Spinal cord (tissue), 10 donors: ENCODE results near the gene COPS7A. TPM values are rescaled to one million over a fixed set of nuclear protein-coding genes. Genes with fewer than 3 reads are reported as not detected.
A peak's percentile ranks its signal among the peaks of the same experiment; 100 is the strongest.

Experiments used
- DNase-seq, 6 donors: peaks; one replicate each; pipeline versions ENCODE4 v3.0.0 to v3.0.0-alpha.2; 2013 to 2015; ENCODE audit warnings: low spot score in 6 of 6, low read depth in 4 of 6
- H3K27ac ChIP-seq: one replicate; pipeline ENCODE4 v1.5.1; 2013; ENCODE audit warnings: low read depth, low read length, control low read depth
- H3K27me3 ChIP-seq: one replicate; pipeline ENCODE4 v1.6.1; 2013; ENCODE audit warnings: low read length; ENCODE audit not compliant: control insufficient read depth, insufficient read depth
- H3K36me3 ChIP-seq: one replicate; pipeline ENCODE4 v1.6.1; 2013; ENCODE audit warnings: low read length; ENCODE audit not compliant: control insufficient read depth, insufficient read depth
- H3K4me1 ChIP-seq: one replicate; pipeline ENCODE4 v1.6.1; 2013; ENCODE audit warnings: low read length; ENCODE audit not compliant: control insufficient read depth, insufficient read depth
- H3K4me3 ChIP-seq: one replicate; pipeline ENCODE4 v1.5.1; 2013; ENCODE audit warnings: low read depth, low read length, control low read depth
- H3K9me3 ChIP-seq: one replicate; pipeline ENCODE4 v1.6.1; 2013; ENCODE audit warnings: low read length; ENCODE audit not compliant: control insufficient read depth, insufficient read depth
- WGBS: methylation state at CpG from one replicate; pipeline ENCODE4 v1.1.5; 2013; ENCODE audit warnings: missing lambda C conversion rate; ENCODE audit not compliant: insufficient coverage; 5-methylcytosine and 5-hydroxymethylcytosine counted together
- polyA plus RNA-seq, 2 donors: library from polyadenylated mRNA; unstranded; fragments of 120-200 nt; gene quantifications; one replicate each; pipeline ENCODE4 v1.2.1, GENCODE V29; 2013; ENCODE audit not compliant: insufficient read length in 2 of 2
- total RNA-seq, 2 donors: library from RNA; depleted of rRNA in 1 of 2; stranded (reverse); fragments of 120-200 nt in 1 of 2; fragments of >200 nt in 1 of 2; gene quantifications; one replicate each; pipeline versions ENCODE4 v1.2.3 to v1.2.4, GENCODE V29; 2013 to 2014
- donor health status: healthy.

COPS7A gene
- total and polyA plus RNA-seq, 4 donors, result 43.4 to 98.0 (median 81.9) TPM

GRCh38 chr12:6772726-6773589, 49.1 kb downstream of the COPS7A start:
- WGBS, result 61% methylated on average over 15 of the region's 21 CpGs
- Histone ChIP-seq H3K27ac (no peak overlapping the region), H3K36me3 (peaks cover 62% of the 10 kb centered on the region), H3K4me1 (peaks cover 44% of the 10 kb centered on the region), H3K27me3 (no peaks in the 10 kb centered on the region), H3K4me3 (no peak overlapping the region), H3K9me3 (no peaks in the 10 kb centered on the region)
- DNase-seq, result no peak

- 16% methylated on average over 36 of the region's 60 CpGs for WGBS
- peaks cover 44% of the 10 kb centered on the region for H3K4me1 ChIP-seq
- no peak overlapping the region for H3K27ac ChIP-seq
These were observed 49.9 kb downstream of the COPS7A start for GRCh38 chr12:6773590-6774351.

GRCh38 chr12:6774499-6775062, 50.7 kb downstream of the COPS7A start:
- Histone ChIP-seq H3K27ac (no peak overlapping the region), H3K4me1 (peaks cover 44% of the 10 kb centered on the region), H3K36me3 (peaks cover 54% of the 10 kb centered on the region), H3K4me3 (no peak overlapping the region), H3K9me3 (no peaks in the 10 kb centered on the region), H3K27me3 (no peaks in the 10 kb centered on the region)
- no peak for DNase-seq
- 93% methylated on average over 14 of the region's 15 CpGs for WGBS

More at GRCh38 chr12:6773590-6774351, 49.9 kb downstream of the COPS7A start:
- Histone ChIP-seq H3K27me3 (no peaks in the 10 kb centered on the region), H3K4me3 (no peak overlapping the region), H3K36me3 (peaks cover 62% of the 10 kb centered on the region), H3K9me3 (no peaks in the 10 kb centered on the region)
- no peak for DNase-seq

GRCh38 chr12:6775185-6776174, 51.6 kb downstream of the COPS7A start:
- peaks cover 41% of the 10 kb centered on the region for H3K4me1 ChIP-seq
- H3K27ac ChIP-seq, result no peak overlapping the region
- H3K36me3 ChIP-seq, result peaks cover 45% of the 10 kb centered on the region
- no peak for DNase-seq
- 83% methylated on average over 8 of the region's 16 CpGs for WGBS
- no peaks in the 10 kb centered on the region for H3K27me3 ChIP-seq
- no peak overlapping the region for H3K4me3 ChIP-seq
- H3K9me3 ChIP-seq, result no peaks in the 10 kb centered on the region

- WGBS, result 94% methylated on average over 5 of the region's 5 CpGs
- DNase-seq, result no peak
- Histone ChIP-seq H3K4me1 (peaks cover 37% of the 10 kb centered on the region), H3K36me3 (peaks cover 28% of the 10 kb centered on the region), H3K4me3 (no peak overlapping the region), H3K27ac (no peak overlapping the region), H3K9me3 (no peaks in the 10 kb centered on the region), H3K27me3 (no peaks in the 10 kb centered on the region)
These were observed 53.5 kb downstream of the COPS7A start for GRCh38 chr12:6777386-6777785.

- H3K27me3 ChIP-seq, result no peaks in the 10 kb centered on the region
- H3K36me3 ChIP-seq, result peaks cover 20% of the 10 kb centered on the region
- peak in 2 of 6 donors; percentile 51 to 54 for DNase-seq
- H3K9me3 ChIP-seq, result no peaks in the 10 kb centered on the region
- peak overlapping the region; percentile 70 for H3K27ac ChIP-seq
- peak overlapping the region; percentile 46 for H3K4me3 ChIP-seq
- 17% methylated on average over 14 of the region's 14 CpGs for WGBS
- peaks cover 33% of the 10 kb centered on the region for H3K4me1 ChIP-seq
These were observed 54.3 kb downstream of the COPS7A start for GRCh38 chr12:6778217-6778573.

- no peaks in the 10 kb centered on the region for H3K9me3 ChIP-seq
- H3K36me3 ChIP-seq, result peaks cover 19% of the 10 kb centered on the region
- peak overlapping the region; percentile 70 for H3K27ac ChIP-seq
- peak overlapping the region; percentile 46 for H3K4me3 ChIP-seq
- WGBS, result 1% methylated on average over 33 of the region's 35 CpGs
- peaks cover 31% of the 10 kb centered on the region for H3K4me1 ChIP-seq
- no peaks in the 10 kb centered on the region for H3K27me3 ChIP-seq
- peak in 5 of 6 donors; percentile 82 to 98 (median 90) for DNase-seq
These were observed 55.0 kb downstream of the COPS7A start for GRCh38 chr12:6778574-6779550.

- 50% methylated on average over 2 of the region's 6 CpGs for WGBS
- no peak overlapping the region for H3K4me3 ChIP-seq
- H3K27ac ChIP-seq, result no peak overlapping the region
These were observed 56.0 kb downstream of the COPS7A start for GRCh38 chr12:6779708-6780432.

More at GRCh38 chr12:6779708-6780432, 56.0 kb downstream of the COPS7A start:
- no peaks in the 10 kb centered on the region for H3K9me3 ChIP-seq
- H3K27me3 ChIP-seq, result no peaks in the 10 kb centered on the region
- peaks cover 10% of the 10 kb centered on the region for H3K36me3 ChIP-seq
- peaks cover 26% of the 10 kb centered on the region for H3K4me1 ChIP-seq
- DNase-seq, result no peak
